ENCODE results near the gene GALNT7.

Gene GALNT7

DNA sequence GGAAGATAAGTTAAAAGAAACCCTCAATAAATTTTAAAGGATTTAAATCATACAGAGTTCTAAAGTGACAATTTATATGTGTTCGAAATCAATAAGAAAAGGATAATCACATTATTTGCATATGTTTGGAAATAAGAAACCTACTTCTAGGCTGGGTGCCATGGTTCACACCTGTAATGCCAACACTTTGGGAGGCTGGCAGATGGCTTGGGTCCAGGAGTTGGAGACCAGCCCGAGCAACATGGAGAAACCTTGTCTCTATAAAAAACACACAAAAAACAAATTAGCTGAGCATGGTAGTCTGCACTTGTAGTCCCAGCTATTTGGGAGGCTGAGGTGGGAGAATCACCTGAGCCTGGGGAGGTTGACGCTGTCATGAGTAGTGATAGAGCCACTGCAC lies 194.1 kb downstream of the GALNT7 start:
- Histone ChIP-seq H2AFZ (ENCODE audit: low read depth) (no peak overlapping the region), H3K4me2 (no peak overlapping the region), H3K4me1 (ENCODE audit: low read depth, poor library complexity, severe bottlenecking) (peaks cover 5% of the 10 kb centered on the region), H3K27ac (no peak overlapping the region), H3K9ac (no peak overlapping the region), H3K36me3 (ENCODE audit: insufficient read depth) (no peaks in the 10 kb centered on the region), H3K4me3 (IDR thresholded peaks at IDR 0.05; ENCODE audit: insufficient read depth, low read depth, low read length) (no peak overlapping the region), H4K20me1 (ENCODE audit: insufficient read depth) (no peaks in the 10 kb centered on the region), H3K79me2 (ENCODE audit: insufficient read depth, low read depth) (no peaks in the 10 kb centered on the region), H3K27me3 (ENCODE audit: insufficient read depth, low read depth) (no peaks in the 10 kb centered on the region)
- TF ChIP-seq, protein P1, sequence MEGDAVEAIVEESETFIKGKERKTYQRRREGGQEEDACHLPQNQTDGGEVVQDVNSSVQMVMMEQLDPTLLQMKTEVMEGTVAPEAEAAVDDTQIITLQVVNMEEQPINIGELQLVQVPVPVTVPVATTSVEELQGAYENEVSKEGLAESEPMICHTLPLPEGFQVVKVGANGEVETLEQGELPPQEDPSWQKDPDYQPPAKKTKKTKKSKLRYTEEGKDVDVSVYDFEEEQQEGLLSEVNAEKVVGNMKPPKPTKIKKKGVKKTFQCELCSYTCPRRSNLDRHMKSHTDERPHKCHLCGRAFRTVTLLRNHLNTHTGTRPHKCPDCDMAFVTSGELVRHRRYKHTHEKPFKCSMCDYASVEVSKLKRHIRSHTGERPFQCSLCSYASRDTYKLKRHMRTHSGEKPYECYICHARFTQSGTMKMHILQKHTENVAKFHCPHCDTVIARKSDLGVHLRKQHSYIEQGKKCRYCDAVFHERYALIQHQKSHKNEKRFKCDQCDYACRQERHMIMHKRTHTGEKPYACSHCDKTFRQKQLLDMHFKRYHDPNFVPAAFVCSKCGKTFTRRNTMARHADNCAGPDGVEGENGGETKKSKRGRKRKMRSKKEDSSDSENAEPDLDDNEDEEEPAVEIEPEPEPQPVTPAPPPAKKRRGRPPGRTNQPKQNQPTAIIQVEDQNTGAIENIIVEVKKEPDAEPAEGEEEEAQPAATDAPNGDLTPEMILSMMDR (conservative IDR thresholded peaks at IDR 0.05; ENCODE audit: low read depth, low read length): no peak

DNA sequence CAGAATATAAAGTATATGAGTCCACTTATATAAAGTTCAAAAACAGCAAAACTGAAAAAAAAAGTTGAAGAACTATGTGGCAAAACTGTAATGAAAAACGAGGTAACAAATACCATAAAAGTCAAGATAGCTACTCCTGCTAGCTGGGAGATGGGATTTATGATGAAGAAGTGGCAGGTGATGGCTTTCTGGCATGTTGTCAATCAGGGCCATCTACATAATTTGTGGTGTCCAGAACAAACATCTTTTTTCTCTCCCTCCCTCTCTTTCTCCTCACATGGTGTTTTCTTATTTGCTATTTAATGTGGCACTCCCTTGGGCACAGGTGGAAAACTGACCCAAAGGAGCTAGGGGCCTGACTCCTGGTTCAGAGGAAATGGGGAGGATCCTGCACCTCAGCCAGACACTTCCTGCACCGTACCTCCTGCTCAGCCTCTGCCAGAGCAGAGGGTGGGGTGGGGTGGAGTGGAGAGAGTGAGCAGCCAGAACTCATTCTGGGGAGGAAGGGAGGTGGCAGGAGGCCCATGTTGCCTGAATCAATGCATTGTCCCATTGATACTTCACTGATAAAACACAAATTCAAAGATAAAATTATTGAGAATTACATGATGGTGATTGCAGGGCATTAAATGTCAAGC lies 196.9 kb downstream of the GALNT7 start:
- H3K4me2 ChIP-seq: no peak overlapping the region
- no peaks in the 10 kb centered on the region; the same call in 1 of the 2 replicates for H4K20me1 ChIP-seq (ENCODE audit: insufficient read depth)
- H3K27me3 ChIP-seq (ENCODE audit: insufficient read depth, low read depth): no peaks in the 10 kb centered on the region
- H2AFZ ChIP-seq (ENCODE audit: low read depth): no peak overlapping the region
- no peak overlapping the region for H3K27ac ChIP-seq
- H3K9ac ChIP-seq: no peak overlapping the region
- H3K79me2 ChIP-seq (ENCODE audit: insufficient read depth, low read depth): no peaks in the 10 kb centered on the region
- no peaks in the 10 kb centered on the region for H3K36me3 ChIP-seq (ENCODE audit: insufficient read depth)
- no peak overlapping the region for H3K4me3 ChIP-seq (IDR thresholded peaks at IDR 0.05; ENCODE audit: insufficient read depth, low read depth, low read length)
- peaks cover 13% of the 10 kb centered on the region for H3K4me1 ChIP-seq (ENCODE audit: low read depth, poor library complexity, severe bottlenecking)
- TF ChIP-seq, protein P1 (conservative IDR thresholded peaks at IDR 0.05; ENCODE audit: low read depth, low read length): no peak

DNA sequence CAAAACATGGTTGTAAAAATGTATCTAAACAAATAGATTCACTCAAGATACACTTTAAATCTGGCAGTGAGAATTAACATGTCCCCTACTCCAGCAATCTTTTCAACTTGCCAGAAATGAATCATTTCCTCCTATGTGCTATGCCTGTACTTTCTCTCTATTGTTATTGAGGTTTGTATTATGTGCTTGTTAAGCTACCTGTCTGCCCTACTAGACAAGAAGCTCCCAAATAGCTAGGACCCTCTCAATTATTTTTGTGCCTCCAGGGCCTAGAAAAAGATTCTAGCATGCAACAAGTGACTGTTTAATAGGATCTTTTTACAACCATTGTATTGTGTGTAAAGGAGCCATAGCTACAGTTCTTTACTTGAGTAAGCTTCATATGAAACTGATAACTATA lies 198.7 kb downstream of the GALNT7 start:
- peaks cover 13% of the 10 kb centered on the region for H3K4me1 ChIP-seq (ENCODE audit: low read depth, poor library complexity, severe bottlenecking)
- no peak overlapping the region for H3K4me3 ChIP-seq (IDR thresholded peaks at IDR 0.05; ENCODE audit: insufficient read depth, low read depth, low read length)
- H3K27ac ChIP-seq: no peak overlapping the region
- no peaks in the 10 kb centered on the region; the same call in 1 of the 2 replicates for H4K20me1 ChIP-seq (ENCODE audit: insufficient read depth)
- no peak overlapping the region for H2AFZ ChIP-seq (ENCODE audit: low read depth)
- H3K4me2 ChIP-seq: no peak overlapping the region
- H3K36me3 ChIP-seq (ENCODE audit: insufficient read depth): no peaks in the 10 kb centered on the region
- peaks cover 11% of the 10 kb centered on the region for H3K79me2 ChIP-seq (ENCODE audit: insufficient read depth, low read depth)
- TF ChIP-seq, protein P1 (conservative IDR thresholded peaks at IDR 0.05; ENCODE audit: low read depth, low read length): no peak
- no peak overlapping the region for H3K9ac ChIP-seq
- no peaks in the 10 kb centered on the region for H3K27me3 ChIP-seq (ENCODE audit: insufficient read depth, low read depth)

DNA sequence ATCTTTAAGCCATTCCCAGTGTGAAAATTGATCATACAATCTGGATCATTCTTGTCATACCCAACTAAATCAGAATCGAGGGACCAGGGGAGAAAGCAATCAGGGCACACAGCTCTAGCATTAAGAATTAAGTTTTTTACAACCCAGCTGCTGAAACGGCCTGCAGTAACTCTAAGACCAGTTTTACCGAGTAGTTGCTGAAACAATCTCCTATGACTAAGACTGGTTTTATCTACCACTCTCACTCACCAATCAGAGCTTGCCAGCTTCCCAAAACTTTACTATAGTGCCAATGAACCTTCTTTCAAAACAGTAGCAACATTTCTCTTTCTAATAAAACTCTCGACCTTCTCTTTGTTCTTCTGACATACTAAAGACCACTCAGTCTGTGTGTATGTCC lies 199.3 kb downstream of the GALNT7 start:
- Histone ChIP-seq H4K20me1 (ENCODE audit: insufficient read depth) (no peaks in the 10 kb centered on the region; the same call in 1 of the 2 replicates), H3K36me3 (ENCODE audit: insufficient read depth) (no peaks in the 10 kb centered on the region), H2AFZ (ENCODE audit: low read depth) (no peak overlapping the region), H3K4me3 (IDR thresholded peaks at IDR 0.05; ENCODE audit: insufficient read depth, low read depth, low read length) (no peak overlapping the region), H3K27me3 (ENCODE audit: insufficient read depth, low read depth) (no peaks in the 10 kb centered on the region), H3K4me2 (no peak overlapping the region), H3K79me2 (ENCODE audit: insufficient read depth, low read depth) (peaks cover 17% of the 10 kb centered on the region), H3K27ac (no peak overlapping the region), H3K9ac (no peak overlapping the region), H3K4me1 (ENCODE audit: low read depth, poor library complexity, severe bottlenecking) (peaks cover 13% of the 10 kb centered on the region)
- TF ChIP-seq, protein P1 (conservative IDR thresholded peaks at IDR 0.05; ENCODE audit: low read depth, low read length): no peak

All from KMS-11 (cell line).